OCI-LY3 (cell line): Measurements from ENCODE around the gene SLC26A2.

Source experiments
- EZH2phosphoT487 ChIP-seq: fragments of 200-600 bp; shearing (Covaris generic); IDR thresholded peaks from 2 replicates; pipeline ENCODE4 v1.6.1; 2018; ENCODE audit warnings: antibody characterized with exemption, mixed run types, low read depth
- TF ChIP-seq, protein P1 (sequence below): fragments of 200-600, 300-600 bp; sonication (generic); IDR thresholded peaks from 2 replicates; pipeline ENCODE4 v1.5.1; 2014; ENCODE audit warnings: antibody characterized with exemption, low read length, low read depth

DNA sequence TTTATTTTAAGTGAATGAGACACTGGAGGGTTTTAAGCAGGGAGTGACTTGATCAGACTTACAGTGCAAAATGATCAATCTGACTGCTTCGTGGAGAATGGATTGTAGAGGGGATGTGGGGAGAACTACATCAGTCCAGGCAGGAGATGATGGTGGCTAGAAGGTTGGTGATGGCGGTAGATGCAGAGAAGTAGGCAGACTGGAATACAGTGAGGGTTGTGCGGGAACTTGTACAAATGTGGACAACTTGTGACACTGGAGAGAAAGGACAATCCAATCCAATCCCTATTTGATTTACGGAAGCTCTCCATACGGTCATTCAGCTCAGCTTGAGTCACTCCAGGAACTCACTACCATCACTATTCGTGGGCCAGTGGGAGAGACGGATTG, 39.3 kb downstream of the SLC26A2 start:
- TF ChIP-seq, protein P1, sequence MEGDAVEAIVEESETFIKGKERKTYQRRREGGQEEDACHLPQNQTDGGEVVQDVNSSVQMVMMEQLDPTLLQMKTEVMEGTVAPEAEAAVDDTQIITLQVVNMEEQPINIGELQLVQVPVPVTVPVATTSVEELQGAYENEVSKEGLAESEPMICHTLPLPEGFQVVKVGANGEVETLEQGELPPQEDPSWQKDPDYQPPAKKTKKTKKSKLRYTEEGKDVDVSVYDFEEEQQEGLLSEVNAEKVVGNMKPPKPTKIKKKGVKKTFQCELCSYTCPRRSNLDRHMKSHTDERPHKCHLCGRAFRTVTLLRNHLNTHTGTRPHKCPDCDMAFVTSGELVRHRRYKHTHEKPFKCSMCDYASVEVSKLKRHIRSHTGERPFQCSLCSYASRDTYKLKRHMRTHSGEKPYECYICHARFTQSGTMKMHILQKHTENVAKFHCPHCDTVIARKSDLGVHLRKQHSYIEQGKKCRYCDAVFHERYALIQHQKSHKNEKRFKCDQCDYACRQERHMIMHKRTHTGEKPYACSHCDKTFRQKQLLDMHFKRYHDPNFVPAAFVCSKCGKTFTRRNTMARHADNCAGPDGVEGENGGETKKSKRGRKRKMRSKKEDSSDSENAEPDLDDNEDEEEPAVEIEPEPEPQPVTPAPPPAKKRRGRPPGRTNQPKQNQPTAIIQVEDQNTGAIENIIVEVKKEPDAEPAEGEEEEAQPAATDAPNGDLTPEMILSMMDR = no peak
- TF ChIP-seq EZH2phosphoT487 = no peak
